ENCODE results near the gene PIH1D2. TPM values are rescaled to one million over a fixed set of nuclear protein-coding genes. Genes with fewer than 3 reads are reported as not detected.

PIH1D2 gene
- total RNA-seq, 2 donors from 2014 or later = 0.82 to 1.0 TPM

DNA sequence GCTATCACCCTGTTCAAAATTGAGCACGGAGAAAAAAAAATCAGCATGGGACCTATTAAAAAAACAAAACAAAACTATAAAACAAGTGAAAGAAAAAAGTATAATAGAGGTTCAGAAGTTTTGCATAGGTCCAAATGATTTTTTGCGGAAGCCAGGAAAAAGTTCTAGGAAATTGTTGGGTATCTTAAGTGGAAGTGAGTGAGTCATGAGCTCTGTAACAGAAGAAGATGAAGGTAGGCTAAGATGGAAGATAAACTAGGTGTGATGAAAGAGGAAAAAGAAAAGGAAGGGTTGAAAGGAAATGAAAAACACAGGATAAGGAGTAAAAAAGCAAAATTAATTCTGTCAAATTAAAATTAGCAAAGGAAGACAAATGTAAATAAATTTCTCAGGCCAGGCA is 40.6 kb upstream of the PIH1D2 start:
- DNase-seq = no peak
- no peak overlapping the region for H3K9ac ChIP-seq (ENCODE audit: low read depth in 2 of 2, low read length in 2 of 2)
- TF ChIP-seq, protein P1, sequence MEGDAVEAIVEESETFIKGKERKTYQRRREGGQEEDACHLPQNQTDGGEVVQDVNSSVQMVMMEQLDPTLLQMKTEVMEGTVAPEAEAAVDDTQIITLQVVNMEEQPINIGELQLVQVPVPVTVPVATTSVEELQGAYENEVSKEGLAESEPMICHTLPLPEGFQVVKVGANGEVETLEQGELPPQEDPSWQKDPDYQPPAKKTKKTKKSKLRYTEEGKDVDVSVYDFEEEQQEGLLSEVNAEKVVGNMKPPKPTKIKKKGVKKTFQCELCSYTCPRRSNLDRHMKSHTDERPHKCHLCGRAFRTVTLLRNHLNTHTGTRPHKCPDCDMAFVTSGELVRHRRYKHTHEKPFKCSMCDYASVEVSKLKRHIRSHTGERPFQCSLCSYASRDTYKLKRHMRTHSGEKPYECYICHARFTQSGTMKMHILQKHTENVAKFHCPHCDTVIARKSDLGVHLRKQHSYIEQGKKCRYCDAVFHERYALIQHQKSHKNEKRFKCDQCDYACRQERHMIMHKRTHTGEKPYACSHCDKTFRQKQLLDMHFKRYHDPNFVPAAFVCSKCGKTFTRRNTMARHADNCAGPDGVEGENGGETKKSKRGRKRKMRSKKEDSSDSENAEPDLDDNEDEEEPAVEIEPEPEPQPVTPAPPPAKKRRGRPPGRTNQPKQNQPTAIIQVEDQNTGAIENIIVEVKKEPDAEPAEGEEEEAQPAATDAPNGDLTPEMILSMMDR (IDR thresholded peaks at IDR 0.05) = no peak
- intact Hi-C loops (cut with DNase I) = loop anchor here (5.0 kb wide), 1 partner anchor 163 kb away; no protein-coding TSS in a partner anchor
- H3K4me3 ChIP-seq = no peak overlapping the region
- H3K36me3 ChIP-seq = no peaks in the 10 kb centered on the region
- no peaks in the 10 kb centered on the region for H3K9me3 ChIP-seq
- H3K4me1 ChIP-seq = no peaks in the 10 kb centered on the region
- no peaks in the 10 kb centered on the region for H3K27me3 ChIP-seq
- no peak overlapping the region for H3K27ac ChIP-seq

DNA sequence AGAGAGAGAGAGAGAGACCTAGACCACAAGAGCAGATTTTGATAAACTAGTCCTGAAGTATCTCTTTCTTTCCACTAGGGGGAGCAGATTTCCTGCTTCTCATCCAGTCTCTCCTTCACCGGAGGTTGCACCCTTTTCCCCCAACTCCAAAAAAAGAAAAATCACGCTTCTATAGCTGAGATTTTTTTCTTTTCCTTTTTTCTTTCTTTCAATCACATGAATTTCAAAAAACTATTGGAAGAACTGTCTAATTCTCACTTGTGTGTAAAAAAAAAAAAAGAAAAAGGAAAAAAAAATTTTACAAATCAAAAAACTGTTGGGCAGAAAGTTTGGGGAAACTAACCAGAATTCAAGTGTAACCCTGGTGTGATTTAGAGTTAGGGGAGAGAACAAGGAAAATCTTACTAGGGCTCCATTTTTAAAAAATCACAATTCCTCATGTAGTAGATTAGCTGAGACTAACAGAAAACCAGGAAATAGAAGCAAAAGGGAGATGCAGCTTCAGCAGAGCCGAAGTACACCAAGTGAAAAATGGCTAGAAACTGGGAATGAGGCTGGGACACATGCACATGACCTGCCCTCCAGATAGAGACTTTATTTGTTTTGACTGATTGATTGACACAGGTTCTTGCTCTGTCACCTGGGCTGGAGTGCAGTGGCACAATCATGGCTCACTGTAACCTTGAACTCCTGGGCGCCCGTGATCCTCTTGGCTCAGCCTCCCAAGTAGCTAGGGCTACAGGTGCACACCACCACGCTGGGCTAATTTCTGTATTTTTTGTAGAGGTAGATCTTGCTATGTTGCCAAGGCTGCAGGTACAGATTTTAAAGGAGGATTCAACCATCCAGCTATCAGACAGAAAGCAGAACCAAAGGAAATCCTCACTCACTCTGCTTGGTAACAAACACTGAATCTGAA is 40.0 kb upstream of the PIH1D2 start:
- H3K4me3 ChIP-seq = no peak overlapping the region
- H3K36me3 ChIP-seq = no peaks in the 10 kb centered on the region
- no peaks in the 10 kb centered on the region for H3K9me3 ChIP-seq
- TF ChIP-seq, protein P1 (IDR thresholded peaks at IDR 0.05) = peak; percentile 49
- no peaks in the 10 kb centered on the region for H3K4me1 ChIP-seq
- peak overlapping the region in 1 of 2 donors; percentile 46 for H3K9ac ChIP-seq (ENCODE audit: low read depth in 2 of 2, low read length in 2 of 2)
- no peak for DNase-seq
- intact Hi-C loops (cut with DNase I) = loop anchor here (2.0 to 5.0 kb wide), 2 partner anchors 61 to 164 kb away; partner anchors contain the start of gene BCO2
- no peaks in the 10 kb centered on the region for H3K27me3 ChIP-seq
- no peak overlapping the region for H3K27ac ChIP-seq

DNA sequence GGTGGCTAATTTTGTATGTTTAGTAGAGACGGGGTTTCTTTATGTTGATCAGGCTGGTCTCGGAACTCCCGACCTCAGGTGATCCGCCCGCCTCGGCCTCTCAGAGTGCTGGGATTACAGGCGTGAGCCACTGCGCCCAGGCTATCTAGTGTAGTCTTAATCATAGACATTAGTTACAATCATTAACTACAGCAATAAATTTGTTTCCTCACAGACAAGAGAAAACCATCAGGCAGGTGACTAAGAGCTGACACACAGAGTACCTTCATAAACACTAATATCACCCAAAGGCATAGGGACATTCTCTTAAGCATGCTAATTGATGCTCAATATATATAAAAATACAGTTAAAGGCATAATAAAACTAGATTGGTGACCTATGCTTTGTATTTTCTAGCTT is 32.3 kb upstream of the PIH1D2 start:
- no peak overlapping the region for H3K27ac ChIP-seq
- H3K9ac ChIP-seq (ENCODE audit: low read depth in 2 of 2, low read length in 2 of 2) = no peak overlapping the region
- H3K36me3 ChIP-seq = no peaks in the 10 kb centered on the region
- TF ChIP-seq, protein P1 (IDR thresholded peaks at IDR 0.05) = no peak
- no peaks in the 10 kb centered on the region for H3K9me3 ChIP-seq
- no peak overlapping the region for H3K4me3 ChIP-seq
- intact Hi-C loops (cut with DNase I) = no loop called here
- H3K27me3 ChIP-seq = no peaks in the 10 kb centered on the region
- H3K4me1 ChIP-seq = no peaks in the 10 kb centered on the region
- no peak for DNase-seq

DNA sequence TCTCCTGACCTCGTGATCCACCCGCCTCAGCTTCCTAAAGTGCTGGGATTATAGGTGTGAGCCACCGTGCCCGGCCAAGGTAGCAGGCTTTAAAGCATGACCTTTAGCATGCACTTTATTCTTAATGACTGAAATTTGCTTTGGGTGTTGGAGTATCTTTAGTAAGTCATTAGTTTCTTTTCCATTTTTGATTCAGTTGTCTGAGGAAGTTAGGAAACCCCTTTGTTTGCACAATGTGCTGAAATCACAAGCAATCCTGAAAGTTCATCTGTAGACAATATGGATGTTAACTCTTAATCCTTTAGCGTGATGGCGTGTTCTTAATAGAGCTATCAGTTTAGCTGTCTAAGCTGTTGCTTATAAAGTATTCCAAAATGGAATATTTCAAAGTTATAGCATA is 29.6 kb upstream of the PIH1D2 start:
- Histone ChIP-seq H3K4me1 (no peaks in the 10 kb centered on the region), H3K27me3 (no peaks in the 10 kb centered on the region), H3K27ac (no peak overlapping the region), H3K4me3 (no peak overlapping the region), H3K36me3 (no peaks in the 10 kb centered on the region), H3K9ac (ENCODE audit: low read depth in 2 of 2, low read length in 2 of 2) (no peak overlapping the region), H3K9me3 (no peaks in the 10 kb centered on the region)
- TF ChIP-seq, protein P1 (IDR thresholded peaks at IDR 0.05) = no peak
- DNase-seq = no peak
- intact Hi-C loops (cut with DNase I) = no loop called here

DNA sequence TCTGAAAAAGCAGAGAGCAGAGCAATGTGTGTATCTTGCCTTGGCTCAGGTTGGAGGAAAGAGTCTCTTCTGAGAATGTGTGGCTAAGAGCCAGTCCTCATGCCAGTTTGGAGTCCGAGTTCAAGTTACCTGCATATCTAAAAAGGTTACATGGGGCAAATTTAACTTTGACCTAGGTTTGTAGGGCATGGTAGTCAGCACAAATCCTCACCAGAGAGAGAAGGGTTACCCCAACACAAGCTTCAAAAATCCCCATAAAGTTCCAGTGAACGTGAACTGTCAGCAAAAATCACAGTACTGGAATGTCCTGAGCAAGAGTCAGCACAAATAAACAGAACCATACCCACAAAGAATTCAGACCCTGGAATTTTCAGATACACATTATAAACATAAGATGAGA is 26.6 kb upstream of the PIH1D2 start:
- Histone ChIP-seq H3K27me3 (no peaks in the 10 kb centered on the region), H3K4me1 (no peaks in the 10 kb centered on the region), H3K4me3 (no peak overlapping the region), H3K9me3 (no peaks in the 10 kb centered on the region), H3K36me3 (no peaks in the 10 kb centered on the region), H3K9ac (ENCODE audit: low read depth in 2 of 2, low read length in 2 of 2) (no peak overlapping the region), H3K27ac (no peak overlapping the region)
- intact Hi-C loops (cut with DNase I) = no loop called here
- TF ChIP-seq, protein P1 (IDR thresholded peaks at IDR 0.05) = no peak
- no peak for DNase-seq

All from colonic mucosa (tissue), 4 donors.